Thyroid gland (tissue), 4 donors: ENCODE results near the gene SAE1. TPM values are rescaled to one million over a fixed set of nuclear protein-coding genes. Genes with fewer than 3 reads are reported as not detected.

ENCODE experiments used
- DNase-seq, 2 donors: peaks; one replicate each; pipeline ENCODE4 v3.0.0-alpha.2; 2019
- H3K27ac ChIP-seq, 3 donors: fragments of 200-600 bp; sonication (generic); 1 replicate in 2 of 3; 2 replicates in 1 of 3; pipeline ENCODE4 v1.5.1; 2016 to 2019; ENCODE audit warnings: mild to moderate bottlenecking in 1 of 3, moderate library complexity in 1 of 3
- H3K27me3 ChIP-seq: fragments of 200-600 bp; sonication (generic); one replicate; pipeline ENCODE4 v1.5.1; 2019
- H3K36me3 ChIP-seq, 2 donors: fragments of 200-600 bp; sonication (generic); one replicate each; pipeline ENCODE4 v1.5.1; 2016 to 2019
- H3K4me1 ChIP-seq, 2 donors: fragments of 200-600 bp; sonication (generic); one replicate each; pipeline ENCODE4 v1.5.1; 2017 to 2019
- H3K4me3 ChIP-seq, 3 donors: fragments of 200-600 bp; sonication (generic); replicated peaks in 1 of 3; 1 replicate in 2 of 3; 2 replicates in 1 of 3; pipeline ENCODE4 v1.5.1; 2016; ENCODE audit warnings: mild to moderate bottlenecking in 1 of 3
- H3K9me3 ChIP-seq: fragments of 200-600 bp; sonication (generic); one replicate; pipeline ENCODE4 v1.5.1; 2017
- CTCF ChIP-seq, 6 experiments: fragments of 200-600 bp in 3 of 6; fragments of 450-650 bp in 3 of 6; sonication (generic) in 3 of 6; IDR thresholded peaks; one replicate each; pipeline ENCODE4 v1.5.1; 2016 to 2019; ENCODE audit warnings: antibody characterized with exemption in 6 of 6, mild to moderate bottlenecking in 2 of 6, inconsistent platforms in 1 of 6, moderate library complexity in 1 of 6
- POLR2A ChIP-seq, 2 donors: fragments of 450-650 bp; IDR thresholded peaks; one replicate each; pipeline ENCODE4 v1.6.1; 2017; ENCODE audit warnings: antibody characterized with exemption in 2 of 2, mild to moderate bottlenecking in 2 of 2, moderate library complexity in 1 of 2
- WGBS, 2 donors: methylation state at CpG; one replicate each; pipeline ENCODE4 v1.1.5; 2017; 5-methylcytosine and 5-hydroxymethylcytosine counted together
- intact Hi-C: fragments of 100-400 bp; cut with DNase I; formaldehyde crosslinking; loops from one replicate; pipeline ENCODE4 v1.15.1; 2023
- total RNA-seq, 4 donors: library from RNA; depleted of rRNA; stranded (reverse); fragments of >200 nt; gene quantifications; one replicate each; pipeline ENCODE4 v1.2.3, GENCODE V29; 2016

Gene SAE1
- total RNA-seq = 100 to 1,000 TPM in 3 of 4 donors, 10 to 100 TPM in 1; 79.5 to 119 (median 103) TPM

GRCh38 chr19:47130589-47131227 lies at the start of gene SAE1:
TSS of gene SAE1 (plus strand) at chr19:47130835. CDS start at chr19:47130931, 96 bp downstream.
- Histone ChIP-seq H3K9me3 (no peaks in the 10 kb centered on the region), H3K4me1 (peaks cover 35 to 41% of the 10 kb centered on the region in 2 donors)
- intact Hi-C loops = no loop called here

GRCh38 chr19:47081095-47081494 lies 49.5 kb upstream of the SAE1 start:
- intact Hi-C loops = no loop called here
- H3K4me3 ChIP-seq = no peak overlapping the region
- no peaks in the 10 kb centered on the region for H3K27me3 ChIP-seq
- H3K4me1 ChIP-seq = peaks cover 5 to 19% of the 10 kb centered on the region in 2 donors
- 63 to 71% methylated on average over 6 of the region's 6 CpGs for WGBS, 2 donors
- TF ChIP-seq CTCF (IDR thresholded peaks at IDR 0.05) (no peak), POLR2A (IDR thresholded peaks at IDR 0.05) (no peak)
- H3K36me3 ChIP-seq = peaks cover 43 to 60% of the 10 kb centered on the region in 2 donors
- H3K9me3 ChIP-seq = no peaks in the 10 kb centered on the region
- DNase-seq = peak; percentile 44 to 51
- H3K27ac ChIP-seq = peak overlapping the region; percentile 8 to 41 (median 15)

More at GRCh38 chr19:47130589-47131227, at the start of gene SAE1:
- Histone ChIP-seq H3K27me3 (no peaks in the 10 kb centered on the region), H3K4me3 (peak within 1 kb of the TSS; percentile 51 to 80 (median 60)), H3K27ac (peak within 1 kb of the TSS; percentile 88 to 94 (median 89)), H3K36me3 (no peaks in the 10 kb centered on the region)
- WGBS, 2 donors = 0 to 1% methylated on average over 22 to 50 of the region's 51 CpGs
- peak; percentile 95 for DNase-seq
- peak in 5 of 6 experiments; percentile 14 to 74 (median 49) for TF ChIP-seq CTCF (IDR thresholded peaks at IDR 0.05)
- TF ChIP-seq POLR2A (IDR thresholded peaks at IDR 0.05) = peak in 1 of 2 donors; percentile 94

GRCh38 chr19:47082493-47082892 lies 48.1 kb upstream of the SAE1 start:
- Histone ChIP-seq H3K4me1 (peaks cover 0 to 14% of the 10 kb centered on the region in 2 donors), H3K4me3 (no peak overlapping the region), H3K27me3 (no peaks in the 10 kb centered on the region), H3K9me3 (no peaks in the 10 kb centered on the region), H3K27ac (no peak overlapping the region), H3K36me3 (peaks cover 46 to 54% of the 10 kb centered on the region in 2 donors)
- 91 to 94% methylated on average over 5 of the region's 5 CpGs for WGBS, 2 donors
- TF ChIP-seq CTCF (IDR thresholded peaks at IDR 0.05) (no peak), POLR2A (IDR thresholded peaks at IDR 0.05) (no peak)
- DNase-seq = no peak
- intact Hi-C loops = no loop called here

GRCh38 chr19:47084879-47085439 lies 45.7 kb upstream of the SAE1 start:
- WGBS, 2 donors = 89 to 94% methylated on average over 22 to 24 of the region's 24 CpGs
- TF ChIP-seq CTCF (IDR thresholded peaks at IDR 0.05) (no peak), POLR2A (IDR thresholded peaks at IDR 0.05) (no peak)
- H3K36me3 ChIP-seq = peaks cover 55 to 66% of the 10 kb centered on the region in 2 donors
- H3K4me1 ChIP-seq = peaks cover 0 to 10% of the 10 kb centered on the region in 2 donors
- intact Hi-C loops = no loop called here
- DNase-seq = no peak
- H3K9me3 ChIP-seq = no peaks in the 10 kb centered on the region
- H3K27me3 ChIP-seq = no peaks in the 10 kb centered on the region
- no peak overlapping the region for H3K4me3 ChIP-seq
- no peak overlapping the region for H3K27ac ChIP-seq

GRCh38 chr19:47086280-47086679 lies 44.4 kb upstream of the SAE1 start:
- Histone ChIP-seq H3K36me3 (peaks cover 68 to 69% of the 10 kb centered on the region in 2 donors), H3K4me1 (peaks cover 0 to 1% of the 10 kb centered on the region in 2 donors), H3K27ac (no peak overlapping the region), H3K4me3 (no peak overlapping the region), H3K27me3 (no peaks in the 10 kb centered on the region), H3K9me3 (no peaks in the 10 kb centered on the region)
- WGBS, 2 donors = 95 to 97% methylated on average over 17 of the region's 17 CpGs
- TF ChIP-seq POLR2A (IDR thresholded peaks at IDR 0.05) = no peak
- no peak for TF ChIP-seq CTCF (IDR thresholded peaks at IDR 0.05)
- intact Hi-C loops = no loop called here
- no peak for DNase-seq
